ENCODE data around the gene CFAP100.

CFAP100 gene

DNA sequence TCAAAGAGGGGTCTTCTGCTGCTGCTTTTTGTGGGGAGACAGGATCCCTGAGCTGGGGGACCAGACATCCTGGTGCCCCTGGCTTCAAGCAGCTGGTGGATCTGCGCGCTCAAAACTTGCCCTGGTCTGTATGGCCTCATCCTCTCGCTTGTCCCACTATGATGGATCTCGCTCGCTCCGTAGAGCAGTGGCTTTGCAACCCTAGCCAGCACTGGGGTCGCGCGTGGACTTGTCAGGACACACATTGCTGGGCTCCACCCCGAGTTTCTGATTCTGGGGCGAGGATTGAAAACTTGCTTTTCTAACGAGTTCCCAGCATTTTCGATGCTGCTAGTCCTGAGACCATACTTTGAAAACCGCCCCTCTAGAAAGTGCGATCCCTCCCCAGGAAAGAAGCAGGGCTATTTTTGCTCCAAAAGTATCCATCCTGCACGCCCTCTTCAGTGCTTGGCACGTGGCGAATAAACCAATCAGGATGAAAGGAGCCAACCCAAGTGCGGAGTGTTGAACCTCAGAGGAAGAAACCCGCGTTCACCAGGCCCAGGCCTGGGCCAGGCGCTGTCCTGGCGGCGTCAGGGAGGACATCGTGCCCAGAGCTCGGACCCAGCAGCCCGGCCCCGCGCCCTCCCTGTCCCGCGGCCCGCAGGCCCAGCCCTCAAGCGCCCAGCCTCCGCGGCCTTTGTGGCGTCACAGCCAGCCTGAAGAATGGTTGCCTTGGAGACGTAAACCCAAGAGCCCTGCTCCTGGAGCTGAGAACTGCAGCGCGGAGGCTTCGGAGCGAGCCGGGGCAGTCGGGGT, at the start of gene CFAP100:
TSS of gene CFAP100 (plus strand) at position 731 of the 798 bp plus-strand sequence. CDS start 1,092 bp downstream, outside the sequence.
- peak; percentile 74 for DNase-seq (ENCODE audit: low spot score)

DNA sequence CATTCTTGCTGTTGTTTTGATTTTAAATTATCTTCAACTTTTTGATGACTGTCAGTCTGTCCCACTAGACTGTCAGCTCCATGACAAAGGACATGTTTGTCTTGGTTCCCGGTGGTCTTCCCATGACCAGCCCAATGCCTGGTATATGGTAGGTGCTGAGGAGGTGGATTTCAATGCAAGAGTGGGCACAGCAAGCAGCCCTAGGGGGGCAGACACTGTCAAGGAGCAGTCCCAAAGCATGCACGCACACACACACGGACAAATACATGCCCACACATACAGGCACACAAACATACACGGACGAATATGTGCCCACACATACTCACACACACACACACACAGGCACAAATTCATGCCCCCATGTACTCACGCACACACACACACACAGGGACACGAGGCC, 49.5 kb upstream of the CFAP100 start:
- no peak for DNase-seq (ENCODE audit: low spot score)

DNA sequence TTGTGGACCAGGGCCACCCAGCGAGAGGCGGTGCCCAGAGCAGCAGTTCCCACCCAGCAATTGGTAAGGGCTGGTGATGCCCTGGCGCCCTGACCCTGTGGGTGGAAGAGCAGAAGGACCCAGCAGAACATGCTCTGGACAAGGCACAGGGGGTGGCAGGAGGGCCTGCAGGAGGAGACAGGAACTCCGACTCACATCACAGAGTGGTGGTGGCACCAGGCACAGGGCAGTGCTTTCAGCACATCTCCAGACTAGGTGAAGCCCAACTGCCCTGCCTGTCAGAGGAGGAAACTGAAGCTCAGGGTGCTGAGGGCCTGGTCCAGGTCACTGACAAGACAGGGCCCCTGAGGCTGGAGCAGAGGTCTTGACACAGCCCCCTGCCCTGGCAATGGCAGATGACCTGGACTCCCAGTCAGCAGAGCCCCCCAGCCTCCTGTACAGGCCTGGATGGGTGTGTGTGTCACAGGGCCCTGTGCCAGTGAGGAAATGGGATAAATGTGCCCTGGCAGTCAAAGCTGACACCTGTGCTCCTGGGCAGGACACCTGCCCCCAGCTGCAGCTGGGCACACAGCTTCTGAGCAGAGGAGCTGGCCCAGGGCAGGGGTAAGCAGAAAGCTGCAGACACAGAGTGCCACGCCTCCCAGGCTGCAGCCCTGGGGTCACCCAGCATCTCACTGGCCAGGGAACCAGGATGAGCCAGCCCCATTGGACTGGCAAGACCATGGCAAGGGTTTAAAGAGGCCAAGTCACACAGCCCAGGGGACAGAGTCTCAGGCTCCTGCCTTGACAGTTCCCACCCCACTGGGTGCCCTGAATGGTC, 48.9 kb upstream of the CFAP100 start:
- DNase-seq (ENCODE audit: low spot score): no peak

DNA sequence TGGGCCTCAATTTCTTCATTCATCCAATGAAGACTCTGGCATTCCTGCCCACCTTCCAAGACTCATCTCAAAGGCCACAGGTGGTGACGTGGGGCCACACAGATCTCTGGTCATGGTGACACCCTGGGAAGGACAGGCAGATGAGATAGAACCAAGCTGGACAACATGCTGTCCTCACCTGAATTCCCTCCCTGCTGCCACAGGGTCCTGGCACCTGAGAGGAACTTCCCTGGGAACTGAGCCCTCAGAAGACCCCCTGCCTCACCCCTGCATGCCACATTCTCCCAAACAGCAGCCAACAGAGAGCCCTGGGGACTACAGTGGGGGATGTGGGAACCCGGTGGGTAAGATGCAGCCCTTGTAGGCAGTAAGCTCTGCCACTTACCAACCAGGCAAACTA, 48.2 kb upstream of the CFAP100 start:
- DNase-seq (ENCODE audit: low spot score): no peak

DNA sequence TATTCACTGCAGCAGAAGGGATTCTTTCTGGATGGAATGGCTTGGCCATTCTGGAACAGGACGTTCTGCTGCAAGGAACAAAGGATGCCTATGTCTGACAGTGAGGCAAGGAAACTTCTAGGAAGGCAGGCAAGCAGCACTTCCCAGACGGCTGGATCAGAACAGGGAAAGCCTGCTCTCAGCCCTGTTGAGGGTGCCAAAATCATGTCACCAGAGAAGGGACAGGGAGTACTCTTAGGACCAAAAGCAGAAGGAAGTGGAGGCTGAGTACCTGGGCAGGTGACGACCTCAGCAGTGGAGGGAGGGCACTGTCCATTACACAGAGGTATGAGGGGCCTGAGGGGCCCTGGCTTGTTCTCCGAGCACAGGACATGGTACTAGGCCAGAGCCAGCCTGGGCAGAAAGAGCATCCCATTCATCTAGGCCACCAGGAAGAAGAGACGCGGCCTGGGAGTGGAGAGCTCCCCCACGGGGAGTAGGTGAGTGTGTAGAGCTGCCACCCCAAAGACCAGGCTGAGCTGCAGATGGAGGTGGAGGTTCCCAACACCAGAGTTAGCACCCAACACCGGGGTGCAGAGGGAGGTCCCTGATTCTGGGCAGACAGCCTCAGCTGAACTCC, 47.1 kb upstream of the CFAP100 start:
- no peak for DNase-seq (ENCODE audit: low spot score)

DNA sequence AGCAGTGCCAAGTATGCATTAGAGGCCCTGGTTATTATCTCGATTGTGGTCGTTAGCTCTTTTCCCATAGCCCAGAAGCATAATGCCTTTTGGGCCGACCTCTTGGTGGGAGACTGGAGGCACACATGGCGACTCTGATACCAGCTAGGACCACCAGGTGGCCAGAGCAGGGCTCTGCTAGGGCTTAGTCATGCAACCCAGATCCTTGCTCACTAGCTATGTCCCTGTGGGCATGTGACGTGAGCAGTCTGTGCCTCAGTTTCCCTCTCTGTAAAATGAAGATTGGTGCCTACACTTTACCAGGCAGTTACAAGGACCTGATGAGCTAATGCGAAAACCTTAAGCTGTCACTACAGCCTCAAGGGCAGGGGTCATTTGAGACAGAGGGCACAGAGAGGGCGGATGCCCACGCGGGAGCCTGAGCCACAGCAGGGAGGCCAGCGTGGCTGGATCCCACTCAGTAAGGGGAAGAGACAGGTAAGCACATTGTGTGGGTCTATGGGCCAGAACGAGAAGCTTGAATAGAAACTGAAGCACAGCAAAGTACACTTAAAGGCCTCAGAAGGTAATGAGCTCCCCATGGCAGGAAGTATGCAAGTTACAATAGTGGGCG, 46.3 kb upstream of the CFAP100 start:
- no peak for DNase-seq (ENCODE audit: low spot score)

DNA sequence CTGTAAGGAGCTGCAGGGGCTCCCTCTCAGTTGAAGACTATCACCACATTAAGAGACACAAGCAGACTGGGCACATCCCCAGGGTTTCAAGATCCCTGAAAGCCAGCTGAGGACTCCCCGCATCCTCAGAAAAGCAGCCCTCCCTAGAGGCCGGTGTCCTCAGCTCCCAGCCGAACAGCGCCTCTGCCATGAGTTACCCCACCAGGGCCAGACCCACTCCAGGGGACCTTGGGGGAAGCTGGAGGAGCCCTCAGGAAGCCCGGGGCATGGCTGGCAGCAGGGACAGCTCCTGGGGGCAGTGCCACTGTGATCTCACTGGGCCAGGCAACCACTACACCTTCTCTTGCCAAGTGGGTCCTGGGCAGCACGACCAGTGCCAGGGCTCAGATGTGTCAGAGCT, 45.6 kb upstream of the CFAP100 start:
- no peak for DNase-seq (ENCODE audit: low spot score)

DNA sequence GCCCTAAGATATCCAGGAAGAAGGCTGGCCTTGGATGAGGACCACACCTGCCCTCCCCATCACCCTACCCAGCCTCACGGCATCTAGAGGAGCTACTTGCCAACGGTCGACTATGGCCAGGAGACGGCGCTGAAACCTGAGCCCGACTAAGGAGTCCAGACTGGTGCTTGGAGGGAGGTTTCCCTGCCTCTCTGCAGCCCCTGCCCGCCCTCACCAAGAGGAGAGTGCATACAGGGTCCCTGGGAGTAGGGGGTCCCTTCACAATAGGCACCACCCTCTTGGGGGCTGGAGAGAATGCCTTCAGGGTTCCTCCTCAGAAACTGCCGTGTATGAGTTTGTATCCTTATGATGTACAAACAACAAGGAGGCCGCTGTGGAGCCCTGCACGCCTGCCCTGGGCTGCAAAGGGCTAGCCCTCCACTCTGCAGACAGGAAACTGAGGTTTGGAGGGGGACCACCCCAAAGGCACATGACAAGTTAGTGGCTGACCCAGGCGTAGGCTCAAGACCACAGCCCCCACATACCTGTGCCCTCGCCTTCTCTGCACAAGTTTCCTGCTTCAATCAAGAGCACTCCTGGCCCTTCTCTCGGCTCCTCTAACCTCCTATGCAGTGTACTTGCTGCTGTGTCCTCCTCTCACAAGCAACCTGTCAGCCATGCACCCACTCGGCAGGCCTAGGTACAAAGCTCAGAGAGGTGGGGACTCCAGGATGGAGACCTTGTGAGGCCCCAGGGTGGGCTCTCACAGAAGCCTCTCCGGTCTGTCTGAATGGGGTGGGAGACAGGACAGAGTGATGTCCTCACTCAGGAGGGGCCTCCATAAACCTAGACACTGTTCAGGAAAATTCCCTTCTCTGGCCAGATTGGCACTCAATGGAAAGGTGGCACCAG, 44.9 kb upstream of the CFAP100 start:
- DNase-seq (ENCODE audit: low spot score): no peak

DNA sequence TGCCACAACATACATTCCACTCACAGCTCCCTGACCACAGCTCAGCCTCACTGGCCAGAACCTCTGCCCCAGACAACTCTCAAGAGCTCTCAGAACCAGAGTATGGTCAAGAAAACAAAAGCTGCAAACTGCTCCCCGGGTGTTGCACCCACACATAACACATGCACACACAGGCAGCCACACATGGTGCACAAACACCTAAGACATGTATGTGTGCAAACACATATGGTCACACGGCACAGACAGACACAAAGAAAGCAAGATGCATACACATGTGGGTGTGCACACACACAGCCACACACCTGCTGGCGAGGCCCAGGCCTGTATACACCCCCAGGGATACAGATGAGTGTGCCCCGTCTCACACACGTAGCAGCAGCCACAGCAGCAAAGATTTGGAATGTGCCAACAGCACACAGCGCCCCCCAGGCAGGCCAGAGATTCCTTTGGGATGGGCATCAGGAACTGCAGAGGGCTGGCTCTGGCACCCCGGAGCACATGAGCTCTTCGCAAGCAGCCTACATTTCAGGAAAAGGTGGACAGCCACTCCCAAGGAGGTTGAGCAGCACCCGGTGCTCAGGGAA, 44.1 kb upstream of the CFAP100 start:
- DNase-seq (ENCODE audit: low spot score): no peak

DNA sequence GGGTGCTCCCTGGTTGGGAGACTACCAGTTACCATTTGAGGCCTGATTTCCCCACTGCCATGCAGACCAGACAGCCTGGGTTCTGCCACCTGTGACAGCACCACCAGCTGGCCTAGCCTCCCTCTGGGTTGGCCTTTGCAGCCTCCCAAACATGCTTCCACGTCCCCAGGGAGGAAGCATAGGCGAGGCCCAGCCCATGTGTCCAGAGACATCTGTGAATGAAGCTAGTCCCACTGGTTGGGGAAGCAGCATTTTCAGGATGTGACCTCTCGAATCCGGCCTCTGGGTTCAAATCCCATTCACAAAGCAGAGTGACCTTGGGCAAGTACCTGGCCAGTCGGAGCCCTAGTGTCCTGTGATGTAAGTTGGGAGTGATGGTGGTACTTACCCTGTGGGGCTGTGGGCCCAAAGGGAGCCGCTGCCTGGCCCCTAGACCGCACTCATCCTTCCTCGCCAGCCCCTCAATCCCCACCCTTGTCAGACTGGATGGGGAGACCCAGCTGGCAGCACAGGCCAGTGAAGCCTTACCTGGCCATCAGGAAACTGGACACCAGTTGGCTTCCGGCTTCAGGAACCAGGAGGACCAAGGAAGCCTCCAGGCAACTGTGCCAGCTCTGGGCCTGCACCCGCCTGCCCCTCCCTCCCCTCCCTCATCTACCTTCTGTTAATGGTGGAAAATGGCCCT, 43.5 kb upstream of the CFAP100 start:
- DNase-seq (ENCODE audit: low spot score): no peak

DNA sequence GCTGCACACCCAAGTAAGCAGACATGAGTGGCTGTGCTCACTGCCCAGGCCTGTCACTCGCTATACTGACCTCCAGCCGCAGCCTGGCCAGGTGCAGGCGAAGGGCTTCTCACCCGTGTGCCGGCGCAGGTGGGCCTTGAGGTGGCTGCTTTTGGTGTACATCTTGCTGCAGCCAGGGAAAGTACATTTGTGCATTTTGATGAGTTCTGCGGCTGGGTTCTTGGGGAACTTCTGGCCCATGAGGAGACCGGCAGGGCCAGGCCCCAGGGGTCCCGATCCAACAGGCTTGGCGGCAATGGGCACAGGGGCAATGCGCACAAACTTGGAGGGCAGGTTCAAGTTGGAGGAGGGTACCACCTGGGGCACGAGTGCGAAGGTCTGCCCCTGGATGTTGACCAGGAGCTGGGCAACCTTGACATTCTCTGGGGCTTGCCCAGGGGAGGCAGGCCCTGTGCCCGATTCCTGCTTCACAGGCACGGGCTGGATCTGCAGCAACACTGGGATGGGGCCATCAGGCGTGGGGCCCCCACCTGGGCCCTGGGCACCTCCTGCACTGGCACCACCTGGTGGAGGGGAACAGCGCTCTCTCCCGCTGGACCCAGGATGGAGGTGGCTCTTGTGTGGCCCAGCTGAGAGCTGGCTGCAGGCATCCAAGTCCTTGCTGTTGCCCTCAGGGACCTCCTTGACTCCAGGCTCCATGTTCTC, 42.8 kb upstream of the CFAP100 start:
- no peak for DNase-seq (ENCODE audit: low spot score)

DNA sequence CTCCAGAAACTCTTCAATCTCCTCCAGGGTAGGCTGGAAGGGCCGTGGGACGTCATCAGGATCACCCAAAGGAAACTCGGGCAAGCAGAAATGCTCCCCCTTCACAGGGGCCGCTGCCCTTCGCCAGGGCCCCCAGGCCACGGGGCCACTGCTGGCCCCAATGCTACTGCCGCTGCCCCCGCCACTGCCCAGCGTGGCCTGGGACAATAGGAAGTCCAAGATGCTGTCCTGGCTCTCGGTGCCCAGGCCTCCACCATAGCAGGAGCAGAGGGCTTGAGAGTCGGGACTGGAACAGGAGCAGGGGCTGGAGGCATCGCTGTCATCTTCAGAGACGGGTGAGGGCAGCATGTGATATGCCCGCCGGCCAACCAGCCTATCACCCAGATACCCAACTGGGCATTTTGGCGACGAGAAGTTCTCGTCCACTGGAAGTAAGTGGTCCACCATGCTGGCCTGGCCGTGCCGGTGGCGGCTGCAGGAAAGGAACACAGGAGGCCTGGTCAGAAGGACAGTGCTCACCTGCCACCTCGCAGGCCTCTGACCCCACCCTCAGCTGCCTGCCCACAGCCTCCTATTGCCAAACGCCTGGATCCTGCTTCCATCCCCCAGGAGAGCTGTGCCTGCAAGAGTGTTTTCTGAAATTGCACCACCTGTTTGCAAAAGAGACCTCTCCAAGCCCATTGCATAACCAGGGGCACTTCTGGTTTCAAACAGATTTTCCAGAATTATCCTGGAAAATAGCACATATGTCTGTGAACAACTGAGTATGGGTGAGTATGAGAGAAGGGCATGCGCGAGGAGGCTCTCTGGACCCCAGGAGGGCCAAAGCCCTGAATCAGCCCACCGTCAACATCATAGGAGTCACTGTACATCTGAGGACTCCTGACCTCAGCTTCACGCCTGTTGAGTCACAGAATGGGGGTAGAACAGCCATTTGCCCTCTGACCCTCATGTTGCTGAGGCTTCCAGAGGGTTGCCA, 41.9 kb upstream of the CFAP100 start:
- no peak for DNase-seq (ENCODE audit: low spot score)

DNA sequence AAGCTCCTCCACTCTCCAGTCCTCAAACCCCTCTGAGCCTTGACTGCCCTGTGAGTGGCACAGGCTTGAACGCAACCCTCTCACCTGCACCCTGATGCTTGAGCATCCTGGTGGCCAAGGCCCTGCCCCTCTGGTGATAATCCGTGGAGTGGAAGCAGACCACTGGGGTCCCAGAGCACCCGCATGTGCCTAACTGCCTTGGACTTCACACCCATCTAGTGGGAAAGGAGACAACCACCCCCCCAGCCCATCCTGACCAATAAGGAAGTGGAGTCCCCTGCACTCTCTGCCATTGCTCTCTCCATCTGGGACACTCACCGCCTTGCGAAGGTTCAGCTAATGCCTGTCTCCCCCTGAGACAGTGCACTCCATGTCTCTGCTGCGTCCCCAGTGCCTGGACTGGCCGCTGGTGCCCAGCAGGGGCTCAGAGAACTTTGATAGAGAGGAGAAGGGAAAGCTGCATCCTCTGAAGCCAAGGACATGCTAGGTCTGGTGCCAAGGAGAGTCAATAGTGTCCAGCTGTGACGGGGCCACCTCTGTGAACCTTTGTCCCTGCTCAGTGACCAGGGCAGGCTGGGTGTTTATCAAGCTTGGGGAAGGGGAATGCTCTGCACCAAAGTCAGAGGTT, 40.9 kb upstream of the CFAP100 start:
- no peak for DNase-seq (ENCODE audit: low spot score)

DNA sequence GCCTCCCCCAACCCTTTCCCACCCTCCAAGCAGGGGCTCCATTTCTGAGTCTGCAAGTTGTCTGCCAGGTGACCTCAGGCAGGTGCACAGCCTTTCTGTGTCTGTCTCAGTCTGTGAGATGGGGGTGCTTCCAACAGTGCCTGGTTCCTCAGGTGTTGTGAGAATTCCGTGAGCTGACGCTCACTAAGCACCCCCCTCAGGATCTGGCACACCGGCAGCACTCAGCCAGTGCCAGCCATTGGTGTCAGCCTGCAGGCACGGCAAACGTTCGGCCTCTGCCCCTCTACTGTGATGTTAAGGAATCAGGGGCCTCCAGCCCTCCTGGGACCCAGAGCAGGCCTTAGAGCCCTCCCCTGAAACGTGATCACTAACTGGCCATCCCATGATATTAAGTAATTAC, 39.9 kb upstream of the CFAP100 start:
- DNase-seq (ENCODE audit: low spot score): no peak

DNA sequence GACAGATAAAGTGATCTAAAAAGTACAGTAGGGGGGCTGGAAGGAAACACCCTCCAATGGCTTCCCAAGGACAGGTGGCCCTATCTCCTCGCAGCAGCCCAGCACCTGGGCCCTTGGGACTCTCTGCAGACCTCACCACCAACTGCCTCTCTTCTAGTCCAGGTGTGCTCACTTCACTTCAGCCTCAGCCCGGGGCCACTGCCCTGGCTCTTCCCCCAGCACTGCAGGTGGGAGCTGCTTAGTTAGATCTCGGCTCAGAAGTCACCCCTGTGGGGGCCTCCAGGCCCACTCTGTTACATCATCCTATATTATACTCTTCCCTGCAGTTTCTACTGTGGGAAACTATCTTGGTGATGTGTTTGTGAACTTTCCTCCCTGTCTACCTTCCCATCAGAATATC, 39.5 kb upstream of the CFAP100 start:
- DNase-seq (ENCODE audit: low spot score): no peak

DNA sequence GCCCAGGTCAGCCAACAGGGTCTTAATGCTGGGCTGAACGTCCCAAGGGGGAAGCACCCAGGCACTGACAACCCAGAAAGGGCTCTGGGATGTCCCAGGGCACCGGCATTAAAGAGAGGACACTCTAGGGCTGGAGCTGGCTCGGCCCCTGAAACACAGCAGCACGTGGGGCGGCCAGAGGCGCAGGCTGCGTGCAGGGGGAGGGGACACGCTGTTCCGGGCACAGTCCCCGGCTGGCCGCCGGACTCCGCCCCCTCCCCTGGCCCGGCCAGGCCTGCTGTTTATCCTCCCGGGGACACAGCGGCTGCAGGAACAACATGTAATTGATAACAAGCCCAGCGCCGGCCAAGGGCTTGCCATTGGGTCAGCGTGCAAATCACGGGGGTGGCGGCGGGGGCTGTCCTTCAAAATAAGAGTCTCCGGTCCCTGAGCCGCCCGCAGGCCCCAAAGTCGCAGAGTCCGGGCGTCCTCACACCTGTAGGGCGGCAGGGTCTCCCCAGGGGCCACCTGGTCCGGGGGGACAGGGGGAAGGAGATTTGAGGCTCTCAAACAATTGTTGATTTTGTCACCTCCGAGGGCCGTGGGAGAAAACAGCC, 38.8 kb upstream of the CFAP100 start:
- DNase-seq (ENCODE audit: low spot score): peak; percentile 97

DNA sequence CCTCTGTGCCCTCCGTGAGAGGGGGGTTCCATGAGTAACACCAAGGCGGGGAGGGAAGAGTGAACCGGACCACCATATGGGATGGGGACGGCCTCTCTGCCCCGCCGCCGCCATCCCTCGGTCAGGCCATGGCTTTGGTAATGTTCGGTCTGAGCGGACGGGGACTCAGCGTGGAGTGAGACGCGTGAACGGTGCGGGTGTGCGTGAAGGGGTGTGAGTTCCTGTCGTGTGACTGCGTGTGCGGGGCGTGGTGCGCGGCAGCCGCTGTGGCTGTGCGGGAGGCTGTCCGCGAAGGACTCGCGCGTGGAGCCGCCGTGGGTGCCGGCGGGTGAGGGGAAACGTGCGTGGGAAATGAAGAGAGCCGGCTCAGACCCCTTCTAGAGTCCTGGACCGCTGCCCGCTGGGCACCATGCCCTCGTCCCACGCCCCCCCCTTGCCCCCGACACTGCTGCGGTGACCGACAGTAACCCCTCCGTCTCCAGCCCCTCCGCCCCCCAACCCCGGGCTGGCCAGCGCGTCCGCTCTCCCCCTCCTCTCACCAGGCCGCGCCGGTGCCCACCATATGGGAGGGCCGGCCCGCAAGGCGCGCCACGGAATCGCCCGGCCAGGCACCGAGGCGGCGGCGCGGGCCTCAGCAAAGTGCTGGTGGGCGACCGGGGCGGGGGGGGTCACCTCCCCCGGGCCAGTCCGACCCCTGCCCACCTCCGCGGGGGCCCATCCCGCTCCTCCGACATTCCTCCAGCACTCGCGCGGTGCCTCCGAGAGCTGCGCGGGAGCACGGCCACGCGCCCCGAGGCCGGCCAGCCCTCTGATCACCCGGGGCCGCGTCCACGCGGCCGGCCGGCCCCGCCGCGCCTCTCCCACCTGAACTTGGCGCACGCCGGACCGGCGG, 38.1 kb upstream of the CFAP100 start:
- DNase-seq (ENCODE audit: low spot score): peak; percentile 67
